Activated naive CD4-positive, alpha-beta T cell treated with anti-CD3 and anti-CD28 coated beads, Interleukin-2, amount 10 ng/mL, durations not matched to agents 7 days and 5 days (primary cell): ENCODE data around the gene TATDN2.

Source experiments
- CTCF ChIA-PET: fragments of 350-600 bp; sonication (Branson Sonifier 250); formaldehyde crosslinking; loops from one replicate; lab custom pipeline; 2021; ENCODE audit warnings: antibody characterized with exemption; lab: Charles Lee
- DNase-seq: peaks from one replicate; pipeline ENCODE4 v3.0.0-alpha.2; 2020
- H3K27ac Mint-ChIP-seq: one replicate; pipeline ENCODE4 v1.8.0; 2021; ENCODE audit warnings: mild to moderate bottlenecking, moderate library complexity, mixed read lengths
- H3K27me3 Mint-ChIP-seq: one replicate; pipeline ENCODE4 v1.8.0; 2021; ENCODE audit warnings: mild to moderate bottlenecking, mixed read lengths
- H3K36me3 Mint-ChIP-seq: one replicate; pipeline ENCODE4 v1.8.0; 2021; ENCODE audit warnings: mixed read lengths
- H3K4me1 Mint-ChIP-seq: one replicate; pipeline ENCODE4 v1.8.0; 2021; ENCODE audit warnings: mixed read lengths
- H3K4me3 Mint-ChIP-seq: one replicate; pipeline ENCODE4 v1.8.0; 2021; ENCODE audit warnings: mild to moderate bottlenecking, moderate library complexity, mixed read lengths
- H3K9me3 Mint-ChIP-seq: one replicate; pipeline ENCODE4 v1.8.0; 2021; ENCODE audit warnings: mixed read lengths

Gene TATDN2

GRCh38 chr3:10248184-10248983, at the start of gene TATDN2:
TATDN2 (plus strand) TSS chr3:10248459; CDS start chr3:10249201, 742 bp downstream.
- Mint-ChIP-seq H3K36me3 (peaks cover 64% of the 10 kb centered on the region), H3K27ac (peak within 1 kb of the TSS; percentile 93), H3K27me3 (no peaks in the 10 kb centered on the region), H3K9me3 (peaks cover 26% of the 10 kb centered on the region), H3K4me1 (peaks cover 56% of the 10 kb centered on the region), H3K4me3 (peak within 1 kb of the TSS; percentile 96)
- peak; percentile 96 for DNase-seq
- CTCF ChIA-PET = interaction anchor here (0.6 to 1.6 kb wide), 5 partner anchors 16 to 132 kb away, joined by 3 to 4 read pairs (median 4); partner anchors contain the start of gene BRK1

- H3K27ac Mint-ChIP-seq = peak overlapping the region; percentile 95
- H3K4me1 Mint-ChIP-seq = peaks cover 93% of the 10 kb centered on the region
- no peaks in the 10 kb centered on the region for H3K9me3 Mint-ChIP-seq
- H3K27me3 Mint-ChIP-seq = no peaks in the 10 kb centered on the region
- peaks cover 17% of the 10 kb centered on the region for H3K36me3 Mint-ChIP-seq
- peak overlapping the region; percentile 11 for H3K4me3 Mint-ChIP-seq
- CTCF ChIA-PET = interaction anchor here (0.6 to 2.2 kb wide), 4 partner anchors 10 to 59 kb away, joined by 4 to 10 read pairs (median 7); no protein-coding TSS in a partner anchor
- DNase-seq = peak; percentile 87
Measured at GRCh38 chr3:10198761-10199649, 49.3 kb upstream of the TATDN2 start.

GRCh38 chr3:10204921-10205320, 43.3 kb upstream of the TATDN2 start:
- no peaks in the 10 kb centered on the region for H3K9me3 Mint-ChIP-seq
- no peaks in the 10 kb centered on the region for H3K27me3 Mint-ChIP-seq
- no peak overlapping the region for H3K27ac Mint-ChIP-seq
- H3K36me3 Mint-ChIP-seq = peaks cover 15% of the 10 kb centered on the region
- DNase-seq = no peak
- no peak overlapping the region for H3K4me3 Mint-ChIP-seq
- peaks cover 44% of the 10 kb centered on the region for H3K4me1 Mint-ChIP-seq
- CTCF ChIA-PET = interaction anchor here (0.8 to 1.4 kb wide), 3 partner anchors 11 to 18 kb away, joined by 3 to 5 read pairs (median 4); no protein-coding TSS in a partner anchor

- CTCF ChIA-PET = interaction anchor here (1.0 to 1.3 kb wide), 2 partner anchors 9 to 12 kb away, joined by 3 to 5 read pairs; no protein-coding TSS in a partner anchor
- Mint-ChIP-seq H3K27me3 (no peaks in the 10 kb centered on the region), H3K4me1 (peaks cover 38% of the 10 kb centered on the region), H3K4me3 (no peak overlapping the region), H3K27ac (no peak overlapping the region), H3K36me3 (peaks cover 15% of the 10 kb centered on the region), H3K9me3 (no peaks in the 10 kb centered on the region)
- no peak for DNase-seq
Measured at GRCh38 chr3:10205451-10206165, 42.7 kb upstream of the TATDN2 start.

- CTCF ChIA-PET = interaction anchor here (1.0 kb wide), 1 partner anchor 9 kb away, joined by 3 read pairs; no protein-coding TSS in a partner anchor
- no peak overlapping the region for H3K27ac Mint-ChIP-seq
- no peaks in the 10 kb centered on the region for H3K27me3 Mint-ChIP-seq
Measured at GRCh38 chr3:10206166-10206511, 42.1 kb upstream of the TATDN2 start.

GRCh38 chr3:10213156-10213792, 35.0 kb upstream of the TATDN2 start:
- Mint-ChIP-seq H3K9me3 (peaks cover 8% of the 10 kb centered on the region), H3K36me3 (peaks cover 21% of the 10 kb centered on the region), H3K27me3 (no peaks in the 10 kb centered on the region), H3K27ac (no peak overlapping the region), H3K4me3 (no peak overlapping the region), H3K4me1 (peaks cover 2% of the 10 kb centered on the region)
- DNase-seq = no peak
- CTCF ChIA-PET = interaction anchor here (0.7 to 1.8 kb wide), 5 partner anchors 9 to 77 kb away, joined by 3 to 5 read pairs (median 3); no protein-coding TSS in a partner anchor

More at GRCh38 chr3:10206166-10206511, 42.1 kb upstream of the TATDN2 start:
- Mint-ChIP-seq H3K36me3 (peaks cover 13% of the 10 kb centered on the region), H3K4me3 (no peak overlapping the region), H3K9me3 (no peaks in the 10 kb centered on the region), H3K4me1 (peaks cover 33% of the 10 kb centered on the region)
- no peak for DNase-seq

GRCh38 chr3:10215578-10216368, 32.5 kb upstream of the TATDN2 start:
- Mint-ChIP-seq H3K27ac (no peak overlapping the region), H3K4me1 (peaks cover 15% of the 10 kb centered on the region), H3K36me3 (peaks cover 25% of the 10 kb centered on the region), H3K9me3 (peaks cover 8% of the 10 kb centered on the region), H3K27me3 (no peaks in the 10 kb centered on the region), H3K4me3 (no peak overlapping the region)
- CTCF ChIA-PET = interaction anchor here (1.1 kb wide), 1 partner anchor 10 kb away, joined by 3 read pairs; no protein-coding TSS in a partner anchor
- DNase-seq = no peak

- CTCF ChIA-PET = no interaction called here
- Mint-ChIP-seq H3K27me3 (no peaks in the 10 kb centered on the region), H3K4me1 (peaks cover 28% of the 10 kb centered on the region), H3K4me3 (no peak overlapping the region), H3K36me3 (peaks cover 33% of the 10 kb centered on the region), H3K27ac (no peak overlapping the region), H3K9me3 (peaks cover 8% of the 10 kb centered on the region)
- no peak for DNase-seq
Measured at GRCh38 chr3:10217359-10217758, 30.9 kb upstream of the TATDN2 start.

GRCh38 chr3:10219737-10220136, 28.5 kb upstream of the TATDN2 start:
- Mint-ChIP-seq H3K4me3 (no peak overlapping the region), H3K27ac (peak overlapping the region; percentile 42), H3K4me1 (peaks cover 51% of the 10 kb centered on the region), H3K36me3 (peaks cover 42% of the 10 kb centered on the region), H3K27me3 (no peaks in the 10 kb centered on the region), H3K9me3 (peaks cover 8% of the 10 kb centered on the region)
- CTCF ChIA-PET = interaction anchor here (1.5 kb wide), 1 partner anchor 16 kb away, joined by 4 read pairs; no protein-coding TSS in a partner anchor
- no peak for DNase-seq

- peaks cover 84% of the 10 kb centered on the region for H3K4me1 Mint-ChIP-seq
- peak overlapping the region; percentile 50 for H3K27ac Mint-ChIP-seq
- H3K9me3 Mint-ChIP-seq = no peaks in the 10 kb centered on the region
- H3K4me3 Mint-ChIP-seq = no peak overlapping the region
- H3K27me3 Mint-ChIP-seq = no peaks in the 10 kb centered on the region
- peak; percentile 64 for DNase-seq
- CTCF ChIA-PET = interaction anchor here (0.6 to 2.2 kb wide), 15 partner anchors 18 to 173 kb away, joined by 3 to 14 read pairs (median 4); no protein-coding TSS in a partner anchor
- peaks cover 33% of the 10 kb centered on the region for H3K36me3 Mint-ChIP-seq
Measured at GRCh38 chr3:10223676-10224639, 24.3 kb upstream of the TATDN2 start.

GRCh38 chr3:10224794-10225665, 23.2 kb upstream of the TATDN2 start:
- Mint-ChIP-seq H3K27ac (peak overlapping the region; percentile 88), H3K9me3 (no peaks in the 10 kb centered on the region), H3K36me3 (peaks cover 31% of the 10 kb centered on the region), H3K4me1 (peaks cover 83% of the 10 kb centered on the region), H3K4me3 (peak overlapping the region; percentile 16), H3K27me3 (no peaks in the 10 kb centered on the region)
- CTCF ChIA-PET = interaction anchor here (0.8 kb wide), 1 partner anchor 38 kb away, joined by 4 read pairs; no protein-coding TSS in a partner anchor
- peak; percentile 77 for DNase-seq
